NCI-H1092 (cell line): Measurements from ENCODE around the gene TNS3.

ENCODE experiments used
- DNase-seq: peaks from one replicate; lab custom pipeline; 2025; lab: John Stamatoyannopoulos, UW

The TNS3 gene

DNA sequence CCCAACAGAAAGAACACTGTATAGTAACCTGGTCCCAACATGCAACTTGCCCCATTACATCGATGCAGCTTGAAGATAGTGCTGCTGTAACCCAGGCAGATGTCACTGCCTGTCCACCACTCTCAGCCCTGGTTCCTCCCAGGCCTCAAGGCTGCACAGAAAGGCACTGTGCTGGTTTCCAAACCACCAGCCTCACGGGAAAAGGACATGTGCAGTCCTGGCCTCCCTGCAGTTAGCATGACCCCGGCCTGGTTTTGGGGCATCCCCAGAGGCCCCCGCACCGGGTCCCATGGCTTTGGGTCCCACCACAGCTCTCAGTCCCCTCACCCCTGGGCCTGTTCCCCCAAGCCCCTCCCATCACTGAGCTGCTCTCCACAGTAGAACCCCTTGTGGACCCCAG is 214.5 kb downstream of the TNS3 start:
- DNase-seq: no peak

DNA sequence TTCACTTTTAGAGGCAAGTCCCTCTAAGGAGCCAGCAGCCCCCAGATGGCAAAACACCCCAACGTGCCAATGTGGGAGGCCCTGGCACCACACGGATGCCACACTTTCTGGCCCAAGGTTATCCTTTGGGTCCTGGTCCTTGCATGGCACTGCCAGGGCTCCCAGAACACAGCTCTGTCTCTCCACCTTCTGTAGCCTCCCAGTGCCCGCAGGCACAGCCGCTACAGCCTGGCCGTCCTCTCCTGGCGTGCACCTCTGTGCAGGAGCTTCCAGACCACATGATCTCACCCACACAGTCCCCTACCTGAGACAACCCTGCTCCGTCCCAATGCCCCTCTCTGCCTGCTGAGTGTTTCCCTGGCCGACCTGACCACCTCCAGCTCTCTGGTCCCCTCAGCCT is 215.0 kb downstream of the TNS3 start:
- DNase-seq: no peak

DNA sequence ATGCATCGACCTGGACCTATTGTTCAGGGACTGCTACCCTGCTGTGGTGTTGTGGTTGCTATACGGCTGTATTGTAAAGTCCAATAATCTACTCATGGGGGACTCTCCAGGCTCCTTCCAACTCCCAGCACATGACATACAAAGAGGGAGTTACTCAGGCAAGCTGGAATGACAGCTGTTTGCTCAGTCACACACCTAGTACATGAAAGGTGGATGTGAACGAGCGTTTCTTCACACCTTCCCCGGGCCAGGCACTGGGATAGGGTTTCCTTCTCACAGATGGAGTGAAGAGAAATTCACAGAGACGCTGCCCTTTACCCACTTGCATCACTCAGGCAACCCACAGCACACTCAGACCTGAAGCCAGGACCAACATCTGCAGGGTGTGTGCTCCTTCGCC is 215.7 kb downstream of the TNS3 start:
- no peak for DNase-seq

DNA sequence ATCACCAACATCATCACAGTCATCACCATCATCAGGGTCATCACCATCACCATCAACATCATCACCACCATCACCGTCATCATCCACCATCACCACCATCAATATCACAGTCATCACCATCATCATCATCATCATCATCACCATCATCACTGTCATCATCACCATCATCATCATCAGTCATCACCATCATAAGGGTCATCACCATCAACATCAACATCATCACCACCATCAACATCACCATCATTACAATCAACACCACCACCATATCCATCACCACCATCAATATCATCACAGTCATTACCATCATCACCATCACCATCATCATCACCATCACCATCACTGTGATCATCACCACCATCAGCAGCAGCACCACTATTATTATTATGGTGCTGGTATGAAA is 218.9 kb downstream of the TNS3 start:
- DNase-seq: no peak

DNA sequence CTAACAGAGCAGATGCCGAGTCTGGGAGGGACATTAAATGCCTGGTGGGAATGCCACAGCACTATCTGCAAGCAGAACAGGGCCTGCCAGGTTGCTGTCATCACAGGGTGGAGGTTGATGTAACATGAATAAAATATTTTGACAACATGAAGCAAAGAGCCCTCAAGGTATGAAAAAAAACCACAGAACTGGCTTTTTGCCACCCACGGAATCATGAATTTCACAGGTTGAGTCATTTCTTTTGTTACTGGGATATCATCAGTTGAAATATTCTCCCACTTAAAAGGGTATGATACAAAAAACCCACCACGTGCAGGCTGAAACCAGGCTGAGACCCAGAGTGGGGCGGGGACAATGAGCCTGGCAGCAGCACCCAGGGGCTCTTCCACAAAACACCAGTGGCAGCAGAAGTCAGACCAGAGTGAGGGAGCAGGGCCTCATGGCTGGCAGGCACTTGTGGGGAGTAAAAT is 220.1 kb downstream of the TNS3 start:
- no peak for DNase-seq

DNA sequence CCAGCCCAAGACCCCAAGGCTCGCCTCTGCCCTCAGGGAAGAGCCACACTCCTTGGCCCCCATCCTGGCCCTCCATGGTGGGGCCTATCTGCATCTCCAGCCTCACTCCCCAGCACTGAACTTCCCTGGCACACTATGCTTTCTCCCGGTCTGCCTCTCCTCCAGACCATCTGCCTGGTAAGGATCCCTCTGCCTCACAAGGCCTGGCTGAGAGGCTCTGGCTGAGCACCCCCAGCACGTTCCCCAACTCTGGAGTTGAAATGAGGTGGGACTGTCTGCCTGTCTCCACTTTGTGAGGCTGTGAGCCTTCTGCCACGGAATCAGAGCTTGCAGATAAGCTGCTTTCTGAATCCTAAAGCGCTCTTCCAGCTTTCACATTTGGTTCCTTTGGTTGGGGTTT is 220.7 kb downstream of the TNS3 start:
- DNase-seq: no peak

DNA sequence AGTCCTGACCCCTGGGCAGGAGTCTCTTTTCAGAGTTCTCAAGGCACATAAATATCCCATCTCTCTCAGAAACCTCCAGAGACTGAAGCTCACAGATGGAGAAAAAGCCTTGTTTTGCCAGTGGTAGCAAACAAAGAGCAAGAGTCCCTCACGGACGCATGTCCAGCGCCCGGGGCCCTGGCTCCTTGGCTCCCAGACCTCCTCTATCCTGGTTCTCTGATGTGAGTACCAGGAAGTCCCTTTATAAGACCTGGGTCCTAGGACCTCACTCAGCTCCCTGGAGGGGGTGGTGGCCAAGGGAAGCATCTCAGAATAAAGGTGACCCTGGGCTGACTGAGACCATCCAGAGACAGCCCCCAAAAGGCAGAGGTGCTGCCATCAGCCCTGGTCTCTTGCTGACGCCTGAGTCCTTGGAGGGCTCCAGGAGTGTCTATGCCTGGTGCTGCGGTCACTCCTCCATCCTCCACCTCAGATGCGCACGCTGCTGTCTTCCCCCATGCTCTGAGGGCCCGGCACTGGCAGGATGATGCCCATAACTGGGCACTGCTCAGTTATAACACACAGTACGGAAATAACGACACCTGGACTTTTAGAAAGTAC is 221.5 kb downstream of the TNS3 start:
- no peak for DNase-seq

DNA sequence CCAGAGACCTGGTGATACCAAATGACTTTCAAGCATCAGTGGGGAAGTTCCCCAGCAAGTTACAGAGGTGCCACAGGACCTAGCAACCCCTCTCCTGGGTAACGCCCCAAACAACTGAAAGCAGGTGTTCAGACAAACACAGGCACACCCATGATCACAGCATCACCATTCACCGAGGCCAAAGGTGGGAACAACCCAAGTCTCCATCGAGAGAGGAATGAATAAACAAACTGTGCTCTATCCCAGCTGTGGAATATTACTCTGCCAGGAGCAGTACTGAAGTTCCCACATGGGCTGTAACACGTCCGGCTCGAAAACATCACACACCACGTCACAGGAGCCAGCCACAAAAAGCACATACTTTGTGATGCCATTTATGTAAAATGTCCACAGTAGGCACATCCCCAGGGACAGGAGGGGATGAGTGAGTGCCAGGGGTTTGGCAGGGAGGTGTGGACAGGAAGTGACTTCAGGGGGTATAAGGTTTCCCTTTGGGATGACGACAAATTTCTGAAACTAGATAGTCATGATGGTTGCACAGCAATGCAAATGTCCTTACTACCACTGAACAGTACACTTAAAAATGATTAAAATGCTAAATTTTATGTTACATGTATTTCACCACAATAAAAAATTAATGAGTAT is 222.8 kb downstream of the TNS3 start:
- no peak for DNase-seq

DNA sequence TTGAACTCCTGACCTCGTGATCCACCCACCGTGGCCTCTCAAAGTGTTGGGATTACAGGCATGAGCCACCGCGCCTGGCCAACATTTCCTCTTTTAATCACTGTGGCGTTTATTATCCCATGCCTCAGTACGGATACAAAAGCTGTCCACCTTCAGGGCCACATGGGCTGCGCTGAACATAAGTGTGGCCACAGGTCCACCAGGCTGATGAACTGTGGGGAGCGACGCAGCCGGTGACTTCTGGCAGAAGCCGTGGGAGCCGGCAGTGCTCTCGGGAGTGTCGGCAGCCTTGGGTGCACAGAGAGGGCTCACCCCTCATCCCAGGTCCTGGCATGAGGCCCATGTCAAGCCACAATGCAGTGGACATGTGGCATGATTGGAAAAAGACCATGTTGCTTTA is 223.6 kb downstream of the TNS3 start:
- no peak for DNase-seq

DNA sequence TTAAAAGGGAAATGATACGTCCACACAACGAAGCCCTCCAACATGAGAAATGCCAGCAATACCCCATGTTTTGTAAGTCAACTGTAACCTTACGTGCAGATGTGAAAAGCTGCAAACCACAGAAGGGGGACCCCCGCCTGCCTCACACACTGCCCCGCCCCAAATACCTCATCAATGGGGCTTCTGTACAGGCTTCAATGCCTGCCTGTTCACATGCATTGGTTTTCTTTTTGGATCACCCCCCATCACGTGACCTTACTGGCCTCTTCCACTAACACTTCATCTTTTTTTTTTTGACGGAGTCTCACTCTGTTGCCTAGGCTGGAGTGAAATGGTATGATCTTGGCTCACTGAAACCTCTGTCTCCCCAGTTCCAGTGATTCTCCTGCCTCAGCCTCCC is 224.0 kb downstream of the TNS3 start:
- DNase-seq: no peak

DNA sequence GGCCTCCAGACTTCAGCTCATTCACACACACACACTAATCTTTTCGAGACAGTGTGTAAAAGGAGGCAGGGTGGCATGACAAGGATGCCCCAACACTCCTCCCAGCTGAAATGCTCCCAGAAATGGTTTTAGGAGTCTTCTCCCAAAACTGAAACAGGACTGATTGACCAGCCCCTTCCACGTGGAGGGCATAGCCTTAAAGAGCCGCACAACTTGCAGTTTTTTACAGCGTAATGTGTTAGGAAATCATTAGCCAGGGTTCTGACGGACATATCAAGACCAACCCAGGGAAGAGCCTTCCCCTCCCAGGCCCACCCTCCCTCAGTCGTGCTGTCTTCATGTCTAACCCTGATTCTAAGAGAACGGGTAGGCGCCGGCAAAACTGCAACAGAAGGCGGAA is 224.6 kb downstream of the TNS3 start:
- no peak for DNase-seq

DNA sequence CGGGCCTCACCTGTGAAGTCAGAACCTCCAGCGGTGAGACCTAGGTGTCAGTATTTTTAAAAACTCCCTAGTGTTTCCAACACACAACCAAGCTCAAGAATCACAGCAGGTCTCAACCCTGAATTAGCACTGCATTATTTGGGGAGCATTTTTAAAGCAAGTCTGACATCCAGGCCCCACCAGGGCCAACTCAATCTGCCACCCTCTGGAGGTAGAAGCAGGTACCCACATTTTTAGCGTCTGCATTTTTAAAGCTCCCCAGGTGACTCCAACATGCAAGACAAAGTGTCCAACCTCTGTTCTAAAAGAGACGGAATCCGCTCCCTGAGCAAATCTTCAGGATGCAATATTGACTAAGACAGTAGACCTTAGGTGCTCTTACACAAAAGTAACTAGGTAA is 225.7 kb downstream of the TNS3 start:
- no peak for DNase-seq

DNA sequence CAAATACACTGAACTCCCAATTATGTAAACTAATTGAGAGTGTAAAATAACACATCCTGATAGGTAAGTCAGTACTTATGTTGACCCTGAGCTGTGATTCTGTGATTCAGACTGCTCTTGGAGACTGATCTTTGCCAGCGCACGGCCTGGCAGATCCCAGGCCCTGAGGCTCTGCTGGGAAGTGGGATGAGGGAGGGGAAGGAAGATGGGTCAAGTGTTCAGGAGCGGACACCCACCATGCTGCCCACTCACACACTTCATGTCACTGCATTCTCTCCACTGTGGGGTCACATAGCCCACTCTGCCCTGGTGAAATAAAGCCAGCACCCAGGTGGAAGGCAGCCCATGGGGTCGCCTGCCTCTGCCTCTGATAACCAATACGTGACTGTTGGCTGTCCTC is 226.2 kb downstream of the TNS3 start:
- DNase-seq: no peak

DNA sequence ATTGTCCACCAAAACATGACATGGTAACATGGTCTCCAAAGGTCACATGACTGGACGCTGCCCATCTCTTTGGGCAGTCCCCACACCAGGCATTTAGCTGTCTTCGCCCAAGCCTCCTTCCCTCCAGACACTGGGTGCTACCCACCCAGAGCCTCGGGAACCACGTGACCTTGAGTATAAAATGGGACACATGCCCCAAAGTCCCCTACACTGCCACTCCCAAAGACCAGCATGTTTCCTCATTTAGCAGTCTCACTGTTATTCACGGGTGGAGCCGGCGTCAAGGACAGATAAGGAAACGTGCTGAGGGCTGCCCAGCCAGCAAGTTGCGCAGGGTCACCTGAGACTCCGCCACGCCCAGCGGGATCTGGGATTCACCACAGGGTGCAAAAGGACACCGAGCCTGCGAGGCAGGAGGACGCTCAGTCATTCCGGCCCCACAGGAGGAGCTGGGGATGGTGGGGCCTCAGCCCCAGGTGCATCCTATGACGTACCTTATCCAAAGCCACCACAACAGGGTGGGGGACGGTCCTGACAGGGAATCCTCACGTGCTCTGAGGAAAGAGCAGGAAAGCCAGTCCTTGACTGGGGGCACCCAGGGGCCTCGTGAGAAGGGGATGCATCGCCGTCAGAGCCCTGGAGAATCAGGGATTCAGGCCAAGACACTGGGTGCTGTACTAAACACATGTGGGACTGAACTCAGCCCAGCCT is 226.9 kb downstream of the TNS3 start:
- DNase-seq: no peak

DNA sequence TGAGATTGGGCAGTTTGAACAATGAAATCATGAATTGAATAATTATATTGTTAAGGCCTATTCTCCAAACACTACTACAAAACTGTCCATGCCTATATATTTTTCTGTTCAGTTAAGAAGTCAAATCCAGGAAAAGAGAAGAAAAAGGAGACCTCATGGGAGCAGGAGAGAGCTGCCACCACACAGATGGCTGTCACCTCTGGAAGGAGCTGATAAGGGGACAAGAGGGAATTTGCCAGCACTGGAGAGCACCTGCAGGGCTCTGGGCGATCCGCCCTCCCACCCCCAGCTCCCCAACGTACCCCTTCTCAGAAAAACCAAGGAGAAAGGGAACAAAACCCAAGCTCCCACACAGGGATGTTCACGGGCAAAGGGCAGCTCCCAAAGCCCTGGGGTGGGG is 227.8 kb downstream of the TNS3 start:
- DNase-seq: no peak

DNA sequence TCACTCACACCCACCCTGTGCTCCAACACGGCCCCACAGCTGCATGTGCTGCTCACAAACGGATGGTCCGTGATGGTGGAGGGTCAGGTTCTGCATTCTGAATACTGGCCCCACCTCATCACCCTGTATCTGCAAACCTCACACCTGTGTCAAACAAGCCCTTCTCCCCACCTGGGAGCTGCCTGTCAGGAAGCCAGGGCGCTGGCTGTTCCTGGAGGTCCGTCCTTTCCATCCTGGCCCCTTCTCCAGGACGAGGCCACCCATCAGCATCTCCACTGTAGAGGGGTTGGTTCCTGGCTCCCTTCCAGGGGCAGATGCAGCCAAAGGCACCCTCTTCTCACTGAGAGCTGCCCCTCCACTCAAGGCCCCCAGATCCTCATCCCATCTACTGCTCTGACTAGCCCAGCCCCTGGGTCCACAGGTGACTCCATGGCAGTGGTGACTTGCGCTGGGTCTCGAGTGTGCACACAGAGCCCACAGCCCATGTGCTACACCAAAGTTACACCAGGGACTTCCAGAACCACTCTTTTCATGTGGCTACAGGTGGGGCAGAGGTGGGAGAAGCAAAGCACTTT is 229.4 kb downstream of the TNS3 start:
- no peak for DNase-seq

DNA sequence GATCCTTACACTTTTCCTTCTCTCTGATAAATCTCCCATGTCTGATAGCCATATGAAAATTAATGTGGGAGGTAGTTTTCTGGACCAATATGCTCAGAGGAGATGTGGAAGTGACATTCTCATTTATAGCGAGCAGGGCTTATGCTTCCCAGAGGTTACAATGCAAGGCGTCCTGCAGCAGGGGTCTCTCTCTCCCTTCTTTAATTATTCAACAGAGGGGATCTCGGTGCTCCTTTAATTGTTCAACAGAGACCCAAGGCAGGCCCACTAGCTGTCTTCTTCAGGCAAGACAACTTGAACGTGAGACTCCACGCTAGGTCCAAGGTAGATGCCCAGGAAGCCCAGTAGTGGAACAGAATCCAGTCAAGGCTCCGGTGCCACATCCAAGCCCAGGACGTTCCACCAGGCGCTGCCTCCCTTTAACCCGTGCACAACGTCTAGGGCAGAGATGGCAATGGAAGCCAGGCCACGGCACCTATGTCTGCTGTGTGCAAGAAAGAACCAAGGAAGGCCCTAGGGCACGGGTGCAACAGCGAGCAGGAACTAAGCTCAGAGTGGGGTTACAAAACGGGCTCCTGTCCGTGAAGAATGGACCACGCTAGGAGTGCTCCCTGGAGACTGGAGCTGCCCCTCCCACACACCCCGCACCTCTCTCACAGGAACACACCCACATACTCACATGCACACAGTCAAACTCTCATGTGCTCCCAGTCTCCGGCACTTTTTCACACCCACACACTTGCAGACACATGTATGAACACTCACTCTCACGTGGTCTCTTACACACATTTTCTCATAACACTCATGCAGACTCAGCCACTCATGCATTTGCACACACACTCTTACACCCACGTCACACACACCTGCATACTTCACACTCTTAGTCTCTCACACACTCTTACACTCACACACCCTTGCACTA is 230.4 kb downstream of the TNS3 start:
- DNase-seq: no peak

DNA sequence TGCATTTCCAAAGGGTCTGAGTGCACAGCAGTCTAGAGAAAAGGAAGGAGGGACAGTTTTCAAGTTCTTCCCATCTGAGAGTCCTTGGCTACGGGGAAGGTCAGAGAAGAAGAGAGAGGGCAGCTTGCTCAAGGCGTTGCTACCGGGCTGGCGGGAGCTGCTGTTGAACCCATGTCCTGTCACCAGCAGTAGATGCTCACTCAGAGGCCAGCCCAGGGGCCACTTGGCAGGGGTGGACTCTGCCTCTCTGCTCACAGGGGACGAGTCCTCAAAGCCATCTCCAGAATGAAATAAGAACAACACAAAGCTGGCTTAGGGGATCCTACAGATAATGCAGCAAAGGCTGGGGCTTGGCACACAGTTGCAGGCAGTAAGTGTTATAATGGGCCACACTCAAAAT is 231.5 kb downstream of the TNS3 start:
- no peak for DNase-seq

DNA sequence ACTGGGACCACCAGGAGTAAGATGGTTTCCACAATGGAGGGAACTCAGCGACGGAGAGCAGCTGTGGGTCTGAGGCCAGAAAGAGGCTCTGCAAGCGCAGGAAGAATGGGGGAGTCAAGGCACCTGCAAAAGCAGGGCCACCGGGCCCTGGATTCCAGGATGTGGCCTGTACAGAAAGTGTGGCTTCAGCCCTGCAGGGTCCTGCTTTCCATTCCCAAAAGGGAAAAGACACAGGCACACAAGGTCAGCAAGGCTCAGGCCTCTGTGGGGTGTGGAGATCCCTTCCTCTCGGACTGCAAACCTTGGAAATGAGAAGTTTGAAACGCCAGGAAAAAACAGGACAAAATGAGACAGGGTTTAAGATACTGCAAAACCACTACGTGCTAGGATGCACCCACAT is 232.5 kb downstream of the TNS3 start:
- DNase-seq: no peak

DNA sequence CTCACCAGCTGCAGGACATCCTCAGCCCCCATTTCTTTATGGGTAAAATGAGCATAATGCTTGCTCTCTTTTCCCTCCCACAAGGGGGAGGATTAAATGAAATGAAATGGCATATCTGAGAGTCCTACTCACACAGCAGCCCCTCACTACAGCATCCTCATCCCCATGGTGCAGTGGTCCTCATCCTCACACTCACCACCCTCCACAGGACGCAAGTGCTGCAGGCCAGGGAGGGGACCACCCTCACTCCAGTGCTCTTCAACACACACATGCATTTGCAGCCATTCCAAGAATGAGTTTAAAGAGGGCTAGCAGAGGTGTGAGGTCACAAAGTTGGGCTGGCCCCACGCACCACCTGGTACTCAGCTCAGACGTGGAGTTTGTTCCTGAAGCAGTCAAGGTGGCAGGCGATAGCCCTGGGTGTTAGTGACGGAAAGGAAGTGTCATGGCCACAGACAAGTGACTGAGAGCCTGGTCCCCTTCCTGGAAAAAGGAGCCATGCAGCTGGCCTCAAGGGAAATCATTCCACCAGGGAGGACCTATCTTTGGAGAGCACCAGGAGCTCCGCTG is 234.0 kb downstream of the TNS3 start:
- no peak for DNase-seq

DNA sequence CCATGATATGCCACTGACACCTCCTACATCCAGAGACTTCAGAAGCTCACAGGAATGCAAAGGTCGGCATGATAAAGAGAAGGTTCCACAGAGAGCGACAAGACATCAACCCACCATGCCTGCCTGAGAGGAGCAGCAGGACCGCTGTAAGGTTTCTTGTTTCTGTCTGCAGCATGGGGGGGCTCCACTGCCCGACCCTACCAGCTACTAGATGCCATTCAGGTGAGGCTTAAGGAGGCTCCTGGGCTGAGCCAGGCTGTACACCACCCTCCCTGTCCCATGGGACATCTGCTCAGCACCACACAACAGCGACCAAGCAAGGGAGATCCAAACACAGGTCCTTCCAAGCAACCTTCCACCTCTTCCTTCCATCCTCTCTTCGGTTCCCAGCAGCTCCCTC is 234.6 kb downstream of the TNS3 start:
- no peak for DNase-seq

DNA sequence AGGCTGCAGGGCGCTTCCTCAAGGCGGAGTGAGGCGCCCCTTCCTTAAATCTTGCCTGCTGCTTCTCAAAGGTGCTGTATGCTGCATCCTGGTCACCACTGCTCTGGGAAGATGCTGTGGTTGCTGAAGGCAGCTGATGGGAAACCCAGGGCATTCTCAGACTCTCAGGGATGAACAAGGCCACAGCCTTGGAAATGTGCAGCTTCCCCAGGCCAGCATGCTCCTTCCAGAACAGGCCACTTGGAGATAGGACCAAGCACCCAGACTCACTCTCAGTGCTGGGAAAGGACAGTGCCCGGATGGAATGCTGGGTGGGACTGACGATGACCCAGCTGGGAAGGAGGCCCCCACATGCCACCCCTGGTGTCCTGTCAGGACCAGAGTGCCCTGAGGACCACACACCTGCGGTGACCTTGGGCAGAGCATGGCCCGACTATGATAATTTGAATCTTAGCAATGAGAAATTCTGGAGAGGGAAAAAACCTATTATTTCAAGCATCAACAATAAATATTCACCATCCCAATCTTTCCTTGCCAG is 235.5 kb downstream of the TNS3 start:
- DNase-seq: no peak
